GM21390 (cell line): Measurements from ENCODE around the gene LCN6.
"Not testable (repeated sequence)": the region's sequence is repeated elsewhere in the genome, so short reads cannot be mapped to it uniquely, and the experiment has no call there.

Experiments used
- ATAC-seq: cut with Tn5 transposase; IDR thresholded peaks from one replicate; pipeline ENCODE4 v1.9.1; 2021; ENCODE audit not compliant: unreplicated experiment

The LCN6 gene

DNA sequence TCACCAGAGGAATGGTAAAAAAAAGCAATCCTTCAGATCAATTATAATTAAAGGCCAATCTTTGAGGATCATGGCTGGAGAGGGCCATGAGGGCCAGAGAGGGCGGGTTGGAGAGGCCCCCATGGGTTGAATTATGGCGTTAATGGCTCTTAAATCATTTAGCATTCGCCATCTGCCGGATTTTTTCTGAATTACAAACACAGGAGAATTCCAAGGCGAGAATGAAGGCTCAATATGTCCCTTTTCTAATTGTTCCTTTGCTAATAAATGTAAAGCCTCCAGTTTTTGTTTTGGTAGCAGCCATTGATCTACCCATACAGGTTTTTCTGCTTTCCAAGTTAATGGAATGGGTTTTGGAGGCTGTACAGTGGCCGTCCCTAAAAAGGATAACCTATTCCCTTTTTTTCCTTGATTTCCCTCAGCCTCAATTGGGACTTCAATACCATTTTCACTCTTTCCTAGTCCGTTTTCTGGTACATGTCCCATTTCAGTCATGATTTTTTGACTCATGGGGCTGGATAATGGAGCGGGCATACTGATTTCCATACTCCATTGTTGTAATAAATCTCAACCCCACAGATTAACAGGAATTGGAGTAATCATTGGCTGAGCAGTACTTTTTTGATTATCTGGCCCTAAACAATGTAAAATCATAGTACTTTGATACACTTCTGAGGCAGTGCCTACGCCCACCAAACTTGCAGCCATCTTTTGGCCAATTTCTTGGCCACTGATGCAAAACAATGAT lies 36.1 kb upstream of the LCN6 start:
- ATAC-seq = no peak

- no peak for ATAC-seq
Observed at GRCh38 chr9:136782452-136782851, 34.1 kb upstream of the LCN6 start.

DNA sequence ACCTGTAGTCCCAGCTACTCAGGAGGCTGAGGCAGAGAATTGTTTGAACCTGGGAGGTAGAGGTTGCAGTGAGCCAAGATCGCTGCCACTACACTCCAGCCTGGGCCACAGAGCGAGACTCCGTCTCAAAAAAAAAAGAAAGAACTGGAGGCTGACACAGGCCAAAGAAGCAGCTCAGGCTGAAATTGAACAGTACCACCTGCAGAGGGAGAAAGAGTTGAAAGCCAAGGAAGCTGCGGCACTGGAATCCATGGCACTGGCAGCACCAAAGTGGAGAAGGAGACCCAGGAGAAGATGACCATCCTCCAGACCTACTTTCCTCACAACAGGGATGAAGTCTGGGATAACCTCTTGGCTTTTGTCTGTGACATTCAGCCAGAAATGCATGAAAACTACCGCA lies 31.5 kb upstream of the LCN6 start:
- ATAC-seq = no peak

GRCh38 chr9:136777359-136777758 lies 29.0 kb upstream of the LCN6 start:
- no peak for ATAC-seq

- no peak for ATAC-seq
Observed at GRCh38 chr9:136776947-136777346, 28.6 kb upstream of the LCN6 start.

DNA sequence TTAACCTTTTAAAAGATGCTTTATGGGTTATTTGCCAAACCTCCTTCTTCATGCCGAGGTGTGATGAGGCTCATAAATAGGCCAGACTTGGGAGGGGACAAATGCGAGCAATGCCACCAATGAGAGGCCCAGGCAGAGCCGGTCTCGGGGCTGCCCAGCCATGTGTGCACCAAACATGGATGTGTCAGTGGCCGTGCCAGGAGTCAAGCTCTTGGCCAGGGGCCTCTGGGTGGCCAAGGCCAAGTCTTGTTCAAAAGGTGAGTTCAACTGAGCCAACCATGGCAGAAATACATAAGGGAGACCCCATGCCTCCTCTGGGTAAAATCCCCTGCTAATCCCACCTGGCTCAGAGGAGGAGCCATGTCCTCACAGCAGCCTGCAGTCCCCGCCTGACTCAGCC lies 26.9 kb upstream of the LCN6 start:
- no peak for ATAC-seq

- ATAC-seq = no peak
Observed at GRCh38 chr9:136774416-136775045, 26.2 kb upstream of the LCN6 start.

DNA sequence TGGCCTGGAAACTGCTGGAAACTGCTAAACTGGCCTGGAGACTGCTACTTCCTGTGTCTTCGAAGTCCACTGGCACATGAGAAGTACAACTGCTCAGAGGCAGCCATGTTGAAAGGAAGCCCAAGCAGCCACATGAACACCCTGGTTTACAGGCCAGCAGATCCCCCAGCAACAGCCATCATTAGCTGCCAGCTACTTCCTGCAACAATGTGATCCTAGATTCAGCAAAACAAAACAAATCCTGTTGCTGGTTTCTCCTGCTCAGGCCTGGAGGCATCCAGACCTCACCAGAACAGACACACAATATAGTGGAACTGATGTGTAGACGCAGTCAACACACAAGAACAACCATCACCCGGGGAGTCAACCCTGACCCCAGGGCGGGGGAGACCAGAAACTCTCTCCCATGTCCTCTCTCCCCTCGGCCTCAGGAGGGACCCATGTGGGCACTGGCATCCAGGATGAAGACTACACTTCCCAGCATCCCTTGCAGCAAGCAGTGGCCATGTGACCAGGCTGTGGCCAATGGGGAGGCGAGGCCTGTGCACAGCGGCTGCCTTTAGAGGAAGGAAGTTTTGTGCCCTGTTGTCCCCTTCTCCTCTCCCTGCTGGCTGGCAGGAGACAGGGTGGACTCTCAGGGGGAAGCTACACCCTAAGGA lies 25.2 kb upstream of the LCN6 start:
- ATAC-seq = no peak

- no peak for ATAC-seq
Observed at GRCh38 chr9:136771907-136772415, 23.6 kb upstream of the LCN6 start.

- ATAC-seq = no peak
Observed at GRCh38 chr9:136769710-136770191, 21.4 kb upstream of the LCN6 start.

- not testable (repeated sequence) for ATAC-seq
Observed at GRCh38 chr9:136766410-136767120, 18.2 kb upstream of the LCN6 start.

- peak; percentile 70 for ATAC-seq
Observed at GRCh38 chr9:136765745-136766409, 17.6 kb upstream of the LCN6 start.

DNA sequence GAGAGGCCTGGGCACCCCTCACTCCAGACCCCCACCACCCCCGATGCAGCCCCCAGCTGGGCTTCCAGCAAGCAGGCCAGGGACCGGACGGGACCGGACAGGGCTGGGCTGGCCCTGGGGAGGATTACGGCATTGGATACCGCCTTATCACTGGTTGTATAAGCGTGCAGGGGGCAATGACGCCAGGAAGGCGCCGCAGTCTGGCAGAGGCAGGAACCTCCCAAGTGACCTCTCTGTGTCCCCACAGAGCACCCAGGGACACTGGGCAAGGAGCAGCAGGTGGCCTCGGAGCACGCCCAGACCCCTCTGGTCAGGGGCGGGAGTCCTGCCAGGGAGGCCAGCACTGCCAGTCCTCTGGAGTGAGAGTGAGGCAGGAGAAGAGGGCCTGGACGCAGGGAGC lies 16.7 kb upstream of the LCN6 start:
- no peak for ATAC-seq

DNA sequence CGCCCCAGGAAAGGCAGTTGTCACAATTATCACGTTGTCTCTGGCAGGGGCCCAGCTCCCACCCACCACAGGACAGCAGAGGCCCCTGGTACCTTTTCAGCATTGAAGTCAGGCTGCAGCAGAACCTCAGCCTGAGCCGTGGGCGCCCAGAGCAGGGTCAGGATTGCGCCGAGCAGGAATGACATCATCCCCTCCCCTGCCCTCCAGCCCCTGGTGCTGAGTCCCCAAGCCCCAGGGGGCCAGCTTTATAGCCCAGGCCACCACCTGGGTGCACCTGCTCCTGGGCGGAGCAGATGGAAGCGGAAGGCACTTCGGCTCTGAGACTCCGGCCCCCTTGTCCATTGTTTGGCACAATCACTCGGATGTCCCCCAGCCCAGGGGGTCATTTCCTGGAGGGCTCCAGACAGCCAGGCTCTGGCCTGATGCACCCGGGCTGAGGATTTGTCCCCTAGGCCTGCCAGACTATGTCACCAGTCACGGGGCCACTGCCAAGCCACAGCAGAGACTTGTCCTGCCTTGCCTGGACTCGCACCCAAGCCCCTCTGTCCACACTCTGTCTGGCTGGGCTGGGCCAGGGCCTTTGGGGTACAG lies 16.1 kb upstream of the LCN6 start, which contains the start of gene LCN15:
TSS of gene LCN15 (minus strand) at position 218 of the 591 bp plus-strand sequence. CDS start at position 188, 30 bp downstream.
- ATAC-seq = no peak

- no peak for ATAC-seq
Observed at GRCh38 chr9:136763649-136764035, 15.3 kb upstream of the LCN6 start.

DNA sequence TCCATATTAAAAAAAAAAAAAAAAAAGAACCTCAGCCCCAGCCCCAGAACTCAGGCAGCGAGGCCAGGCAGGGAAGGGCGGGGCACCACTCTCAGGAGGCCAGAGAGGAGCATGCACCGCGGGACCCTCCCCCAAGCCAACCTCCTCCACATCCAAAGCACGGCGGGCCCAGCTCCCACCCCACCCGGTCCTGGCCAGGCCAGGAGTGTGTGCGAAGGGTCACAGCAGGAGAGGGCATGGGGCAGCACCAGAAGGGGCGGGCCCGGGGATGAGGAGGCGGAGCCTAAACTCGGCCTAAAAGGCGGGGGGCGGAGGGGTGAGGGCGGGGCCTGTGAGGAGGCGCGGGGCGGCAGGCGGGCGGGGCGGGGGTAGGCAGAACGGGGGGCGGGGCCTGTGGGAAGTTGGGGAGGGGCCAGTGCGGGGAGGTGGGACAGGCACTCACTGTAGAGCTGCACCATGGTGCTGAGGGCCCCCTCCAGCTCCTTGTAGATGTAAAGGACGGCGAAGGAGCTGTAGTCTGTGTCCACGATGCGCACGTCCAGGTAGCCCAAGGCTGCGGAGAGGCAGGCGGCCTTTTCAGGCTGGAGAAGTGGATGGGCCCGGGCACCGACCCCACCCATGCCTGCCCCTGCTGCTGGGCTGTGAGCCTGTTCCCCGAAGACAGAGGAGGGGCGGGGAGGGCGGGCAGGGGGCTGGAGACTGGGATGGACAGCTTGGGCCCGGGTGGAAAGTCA lies 14.8 kb upstream of the LCN6 start:
- ATAC-seq = no peak

DNA sequence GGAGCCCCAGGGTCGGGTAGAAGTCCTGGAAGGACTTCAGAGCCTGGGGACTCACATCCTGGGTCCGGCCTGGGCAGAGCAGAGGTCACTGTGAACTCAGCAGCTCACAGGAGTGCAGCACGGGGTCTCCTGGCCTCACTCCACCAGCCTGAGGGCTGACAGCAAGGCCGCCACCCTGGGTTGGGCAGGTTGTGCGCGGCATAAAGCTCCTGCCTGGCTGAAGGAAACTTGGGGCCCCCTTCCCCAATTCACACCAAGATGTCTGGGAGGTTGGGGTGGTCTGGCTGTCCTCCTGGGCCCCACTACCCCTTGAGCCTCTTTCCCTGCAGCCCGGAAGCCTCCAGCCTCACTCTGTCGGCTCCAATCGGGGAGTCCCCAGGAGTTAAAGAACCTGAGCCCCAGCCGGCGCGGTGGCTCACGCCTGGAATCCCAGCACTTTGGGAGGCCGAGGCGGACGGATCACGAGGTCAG lies 13.9 kb upstream of the LCN6 start:
- ATAC-seq = no peak

DNA sequence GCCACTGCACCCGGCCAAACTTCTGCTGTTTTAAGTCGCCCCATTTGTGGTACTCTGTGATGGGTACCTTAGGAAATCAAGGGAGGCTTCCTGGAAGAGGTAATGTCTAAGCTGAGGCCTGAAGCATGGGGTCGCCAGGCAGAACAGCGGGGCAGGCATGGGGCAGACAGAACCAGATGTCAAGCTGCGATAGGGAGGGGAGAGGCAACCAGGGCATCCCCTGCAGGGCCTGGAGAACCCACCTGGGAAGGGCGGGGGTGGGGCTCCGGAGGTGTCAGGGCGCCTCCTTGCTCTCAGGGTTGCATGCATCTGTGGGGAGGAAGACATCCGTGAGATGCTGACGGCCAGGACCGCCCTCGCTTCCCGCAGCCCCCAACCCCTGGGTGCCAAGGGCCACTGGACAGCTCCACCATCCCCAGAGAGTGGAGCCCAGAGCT lies 13.2 kb upstream of the LCN6 start:
- ATAC-seq = no peak

DNA sequence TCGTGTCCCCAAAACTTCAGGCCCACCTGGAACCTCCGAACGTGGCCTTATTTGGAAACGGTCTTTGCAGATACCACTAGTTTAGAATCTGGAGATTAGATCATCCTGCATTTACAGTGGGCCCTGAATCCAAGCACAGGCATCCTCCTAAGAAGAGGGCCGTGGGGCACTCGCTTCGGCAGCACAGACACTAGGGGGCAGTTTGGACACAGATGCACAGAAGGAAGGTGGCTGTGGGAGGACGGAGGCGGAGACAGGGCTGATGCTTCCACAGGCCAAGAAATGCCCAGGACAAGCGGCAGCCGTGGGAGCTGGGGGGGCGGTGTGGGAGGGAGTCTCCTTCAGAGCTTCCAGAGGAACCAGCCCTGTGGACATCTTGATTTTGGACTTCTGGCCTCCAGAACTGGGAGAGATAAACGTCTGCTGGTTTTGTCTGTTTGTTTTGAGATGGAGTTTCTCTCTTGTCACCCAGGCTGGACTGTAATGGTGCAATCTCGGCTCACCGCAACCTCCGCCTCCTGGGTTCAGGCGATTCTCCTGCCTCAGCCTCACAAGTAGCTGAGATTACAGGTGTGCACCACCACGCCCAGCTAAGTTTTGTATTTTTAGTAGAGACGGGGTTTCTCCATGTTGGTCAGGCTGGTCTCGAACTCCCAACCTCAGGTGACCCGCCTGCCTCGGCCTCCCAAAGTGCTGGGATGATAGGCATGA lies 12.7 kb upstream of the LCN6 start:
- ATAC-seq = not testable (repeated sequence)
